H1 (cell line): ENCODE measurements around the gene VEGFC. TPM values are rescaled to one million over a fixed set of nuclear protein-coding genes. Genes with fewer than 3 reads are reported as not detected.

Experiments
- CTCF ChIA-PET: fragments of 300-600 bp; sonication (Branson Sonifier 250); formaldehyde crosslinking; loops from one replicate; lab custom pipeline; 2021; ENCODE audit not compliant: partially characterized antibody; lab: Charles Lee
- POLR2A ChIA-PET: fragments of 300-600 bp; sonication (Branson Sonifier 250); formaldehyde crosslinking; loops from one replicate; lab custom pipeline; 2021; ENCODE audit warnings: inconsistent platforms; ENCODE audit not compliant: partially characterized antibody; lab: Charles Lee
- DNase-seq, 2 experiments: peaks; one replicate each; pipeline versions ENCODE4 v3.0.0 to v3.0.0-alpha.2; 2010 to 2022; ENCODE audit warnings: low spot score in 2 of 2, low read depth in 1 of 2, mixed read lengths in 1 of 2
- FAIRE-seq: peaks from 2 replicates; lab custom pipeline; 2011; peaks lifted over from hg19 to GRCh38; lab: Jason Lieb, UNC
- H2AFZ ChIP-seq: 2 replicates; pipeline ENCODE4 v1.8.1; 2012; ENCODE audit warnings: low read length, inconsistent platforms
- H2AK5ac ChIP-seq: 2 replicates; pipeline ENCODE4 v1.6.1; 2013; ENCODE audit warnings: low read depth, low read length
- H2BK120ac ChIP-seq: replicated peaks from 2 replicates; pipeline ENCODE3; 2013; ENCODE audit warnings: low read depth, low read length, inconsistent platforms
- H2BK12ac ChIP-seq: 2 replicates; pipeline ENCODE4 v1.6.1; 2013; ENCODE audit warnings: low read depth, low read length
- H2BK15ac ChIP-seq: 2 replicates; pipeline ENCODE4 v1.6.1; 2013; ENCODE audit warnings: low read length
- H2BK20ac ChIP-seq: 2 replicates; pipeline ENCODE4 v1.6.1; 2013; ENCODE audit warnings: low read length
- H2BK5ac ChIP-seq: 2 replicates; pipeline ENCODE4 v1.6.1; 2013; ENCODE audit warnings: low read depth, low read length
- H3K14ac ChIP-seq: 2 replicates; pipeline ENCODE4 v1.6.1; 2013; ENCODE audit warnings: inconsistent platforms; ENCODE audit not compliant: insufficient read length
- H3K18ac ChIP-seq: 2 replicates; pipeline ENCODE4 v1.6.1; 2013; ENCODE audit warnings: low read length; ENCODE audit errors: extremely low read depth
- H3K23ac ChIP-seq: 2 replicates; pipeline ENCODE4 v1.6.1; 2013; ENCODE audit warnings: inconsistent platforms; ENCODE audit not compliant: insufficient read length
- H3K23me2 ChIP-seq: 2 replicates; pipeline ENCODE4 v1.6.1; 2013; ENCODE audit warnings: low read depth, low read length
- H3K27ac ChIP-seq: 2 replicates; pipeline ENCODE4 v1.6.1; 2011; ENCODE audit warnings: low read depth, low read length, inconsistent platforms
- H3K27me3 ChIP-seq, 4 experiments: replicated peaks in 1 of 4; 1 replicate in 1 of 4; 2 replicates in 3 of 4; pipeline versions ENCODE4 v1.6.1 to v1.8.1; 2011 to 2013; ENCODE audit warnings: low read length in 3 of 4, mild to moderate bottlenecking in 3 of 4, inconsistent platforms in 2 of 4, mixed read lengths in 2 of 4, moderate library complexity in 1 of 4; ENCODE audit not compliant: control insufficient read depth in 3 of 4, insufficient read depth in 3 of 4; ENCODE audit errors: extremely low read depth in 1 of 4
- H3K36me3 ChIP-seq, 4 experiments: 2 replicates each; pipeline versions ENCODE4 v1.6.1 to v1.8.1; 2011 to 2013; ENCODE audit warnings: mild to moderate bottlenecking in 4 of 4, low read length in 3 of 4, moderate library complexity in 2 of 4, control low read depth in 1 of 4, inconsistent platforms in 1 of 4; ENCODE audit not compliant: insufficient read depth in 4 of 4, control insufficient read depth in 2 of 4
- H3K4ac ChIP-seq: replicated peaks from 2 replicates; pipeline ENCODE3; 2013; ENCODE audit warnings: low read length, low read depth, mixed read lengths, inconsistent platforms; ENCODE audit not compliant: insufficient read length
- H3K4me1 ChIP-seq, 4 experiments: replicated peaks in 1 of 4; 1 replicate in 1 of 4; 2 replicates in 3 of 4; pipeline versions ENCODE4 v1.6.1 to v1.8.1; 2011 to 2013; ENCODE audit warnings: low read length in 3 of 4, inconsistent platforms in 2 of 4, mixed read lengths in 1 of 4; ENCODE audit not compliant: insufficient read depth in 4 of 4, control insufficient read depth in 3 of 4
- H3K4me2 ChIP-seq, 2 experiments: 2 replicates each; pipeline versions ENCODE4 v1.6.1 to v1.8.1; 2011 to 2013; ENCODE audit warnings: low read depth in 2 of 2, low read length in 2 of 2, control low read depth in 1 of 2, inconsistent platforms in 1 of 2, mild to moderate bottlenecking in 1 of 2; ENCODE audit not compliant: insufficient read depth in 1 of 2
- H3K4me3 ChIP-seq, 4 experiments: fragments of 200-600, 300-600 bp in 1 of 4; sonication (generic), shearing (Covaris generic), sonication (Bioruptor Twin) in 1 of 4; 2 replicates each; pipeline versions ENCODE4 v1.5.1 to v1.8.1; 2011 to 2016; ENCODE audit warnings: low read length in 4 of 4, low read depth in 3 of 4, control low read depth in 2 of 4, inconsistent platforms in 2 of 4, mild to moderate bottlenecking in 2 of 4, mixed read lengths in 1 of 4, moderate library complexity in 1 of 4; ENCODE audit not compliant: insufficient read depth in 2 of 4; ENCODE audit errors: extremely low read depth in 1 of 4
- H3K56ac ChIP-seq: replicated peaks from 2 replicates; pipeline ENCODE3; 2013; ENCODE audit warnings: low read depth, mild to moderate bottlenecking, mixed read lengths, low read length, inconsistent platforms; ENCODE audit not compliant: insufficient read length
- H3K79me1 ChIP-seq: 2 replicates; pipeline ENCODE4 v1.6.1; 2013; ENCODE audit warnings: low read depth, low read length, control low read depth
- H3K79me2 ChIP-seq, 2 experiments: 2 replicates each; pipeline versions ENCODE4 v1.6.1 to v1.8.1; 2012 to 2013; ENCODE audit warnings: low read length in 2 of 2, mild to moderate bottlenecking in 2 of 2, inconsistent platforms in 1 of 2; ENCODE audit not compliant: insufficient read depth in 2 of 2, control insufficient read depth in 1 of 2
- H3K9ac ChIP-seq, 4 experiments: replicated peaks in 1 of 4; 1 replicate in 1 of 4; 2 replicates in 3 of 4; pipeline versions ENCODE4 v1.6.1 to v1.8.1; 2011 to 2013; ENCODE audit warnings: low read depth in 3 of 4, low read length in 3 of 4, control low read depth in 2 of 4, mild to moderate bottlenecking in 2 of 4, moderate library complexity in 2 of 4, inconsistent platforms in 1 of 4; ENCODE audit errors: extremely low read depth in 1 of 4
- H3K9me3 ChIP-seq, 2 experiments: 2 replicates each; pipeline versions ENCODE4 v1.6.1 to v1.8.1; 2012 to 2013; ENCODE audit warnings: mild to moderate bottlenecking in 2 of 2, moderate library complexity in 2 of 2, control low read depth in 1 of 2, inconsistent platforms in 1 of 2, low read depth in 1 of 2, low read length in 1 of 2, mixed read lengths in 1 of 2; ENCODE audit not compliant: insufficient read depth in 2 of 2
- H4K20me1 ChIP-seq, 2 experiments: replicated peaks in 1 of 2; 2 replicates each; pipeline versions ENCODE3 to v1.8.1; 2011 to 2013; ENCODE audit warnings: inconsistent platforms in 2 of 2, low read length in 2 of 2, mild to moderate bottlenecking in 1 of 2; ENCODE audit not compliant: insufficient read depth in 2 of 2, control insufficient read depth in 1 of 2
- H4K5ac ChIP-seq: 2 replicates; pipeline ENCODE4 v1.6.1; 2013; ENCODE audit warnings: low read length, low read depth, mixed read lengths, inconsistent platforms; ENCODE audit not compliant: insufficient read length
- H4K8ac ChIP-seq: 2 replicates; pipeline ENCODE4 v1.8.0; 2013; ENCODE audit warnings: mild to moderate bottlenecking, moderate library complexity, low read length, inconsistent platforms; ENCODE audit not compliant: insufficient read depth; ENCODE audit errors: extremely low read depth
- H4K91ac ChIP-seq: replicated peaks from 2 replicates; pipeline ENCODE3; 2013; ENCODE audit warnings: low read length, mixed read lengths, inconsistent platforms; ENCODE audit not compliant: insufficient read length
- SIRT6 ChIP-seq: IDR thresholded peaks from one replicate; pipeline ENCODE4 v1.7.1; 2012; ENCODE audit warnings: low read length, inconsistent platforms
- WGBS, 2 experiments: shearing (Covaris generic) in 1 of 2; methylation state at CpG; one replicate each; pipeline versions ENCODE4 v1.1.6 to v1.1.7; 2013 to 2015; ENCODE audit warnings: low lambda C conversion rate in 2 of 2, mixed read lengths in 2 of 2, inconsistent platforms in 1 of 2, low coverage in 1 of 2, missing lambda C conversion rate in 1 of 2; ENCODE audit not compliant: insufficient replicate concordance in 2 of 2, insufficient coverage in 1 of 2, insufficient read length in 1 of 2; ENCODE audit errors: extremely low coverage in 1 of 2, missing lambda C conversion rate in 1 of 2; 5-methylcytosine and 5-hydroxymethylcytosine counted together
- polyA plus RNA-seq, 7 experiments: library from polyadenylated mRNA; depleted of rRNA in 3 of 7; stranded (reverse) in 5 of 7; unstranded in 2 of 7; fragments of >200 nt in 5 of 7; fragments of 200-250 nt in 2 of 7; gene quantifications; 1 replicate in 5 of 7; 2 replicates in 1 of 7; 4 replicates in 1 of 7; pipeline versions ENCODE4 v1.2.1 to v1.2.3, GENCODE V29; 2011 to 2013; ENCODE audit warnings: missing spikeins in 2 of 7, mixed read lengths in 2 of 7
- total RNA-seq: library from RNA; stranded (reverse); fragmentation: NEBNext Ultra II Directional; extraction: Animal tissue kit (Norgen Biotek cat#: 25700); gene quantifications from 2 replicates; pipeline ENCODE4 v1.2.1, GENCODE V29; 2021

The VEGFC gene
- total and polyA plus RNA-seq, 2 of the 8 experiments (the other 6 are each of a cell fraction or from before 2014, with no cell fraction given), result 0.53 to 1.4 TPM

DNA sequence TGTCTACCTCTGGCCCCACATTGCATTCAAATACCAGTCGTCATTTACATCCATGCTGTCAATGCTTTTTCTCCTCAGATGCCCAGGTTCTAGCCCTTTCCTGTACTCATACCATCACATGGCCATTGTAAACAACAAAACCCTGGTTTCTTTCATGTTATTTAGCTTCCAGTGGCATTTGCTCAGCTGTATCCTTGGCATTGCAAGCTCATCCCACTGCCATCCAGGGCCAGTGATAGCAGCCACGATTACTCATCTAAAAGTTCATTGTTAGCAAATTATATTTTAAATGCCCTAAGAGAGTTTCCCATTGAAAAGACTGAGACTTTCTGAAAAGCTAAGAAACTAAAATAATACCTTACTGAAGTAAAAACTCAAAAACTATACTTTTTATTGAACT is 34.0 kb downstream of the VEGFC start:
- FAIRE-seq (no peak), DNase-seq (no peak)
- Histone ChIP-seq H4K91ac (no peak overlapping the region), H2BK5ac (no peak overlapping the region), H3K56ac (no peak overlapping the region), H4K8ac (no peak overlapping the region), H3K18ac (no peak overlapping the region), H3K23ac (no peak overlapping the region), H3K9ac (no peak overlapping the region), H2AK5ac (no peak overlapping the region), H3K4me1 (no peaks in the 10 kb centered on the region), H3K23me2 (no peaks in the 10 kb centered on the region; the same call in 1 of the 2 replicates), H3K27ac (no peak overlapping the region), H3K36me3 (no peaks in the 10 kb centered on the region), H3K79me1 (no peaks in the 10 kb centered on the region), H3K4me3 (no peak overlapping the region), H2BK20ac (no peak overlapping the region), H3K9me3 (no peaks in the 10 kb centered on the region), H3K4me2 (no peak overlapping the region), H4K20me1 (no peaks in the 10 kb centered on the region), H2AFZ (no peak overlapping the region), H4K5ac (no peak overlapping the region), H3K14ac (no peak overlapping the region), H3K79me2 (no peaks in the 10 kb centered on the region), H2BK15ac (no peak overlapping the region), H2BK12ac (no peak overlapping the region), H3K27me3 (no peaks in the 10 kb centered on the region), H2BK120ac (no peak overlapping the region), H3K4ac (no peak overlapping the region)
- 89% methylated on average over 2 of the region's 2 CpGs; no CpG with 5 or more reads in 1 of the 2 experiments for WGBS, 2 experiments
- ChIA-PET CTCF (no interaction called here), POLR2A (no interaction called here)
- no peak for TF ChIP-seq SIRT6
